HepG2 (cell line): ENCODE results near the gene SH2D2A. TPM values are rescaled to one million over a fixed set of nuclear protein-coding genes. Genes with fewer than 3 reads are reported as not detected.
A peak's percentile ranks its signal among the peaks of the same experiment; 100 is the strongest.

Source experiments
- ATAC-seq: fragments of 200-7000 bp; cut with Tn5 transposase; 3 replicates; pipeline ENCODE4 v1.9.1; 2020; ENCODE audit warnings: mild to moderate bottlenecking, moderate library complexity
- Bru-seq: library from RNA; stranded (reverse); fragments of 400-500 nt; gene quantifications from one replicate; lab custom pipeline; 2021; lab: Mats Ljungman, UMichigan
- BruChase-seq, 2 experiments: library from RNA; stranded (reverse); fragments of 400-500 nt; gene quantifications; one replicate each; lab custom pipeline; 2021; lab: Mats Ljungman, UMichigan
- BruUV-seq: library from RNA; stranded (reverse); fragments of 400-500 nt; replicated peaks from 2 replicates; lab custom pipeline; 2021; lab: Mats Ljungman, UMichigan
- CTCF ChIA-PET: fragments of 300-600 bp; formaldehyde crosslinking; extraction: SDS; loops from one replicate; lab custom pipeline; 2021; ENCODE audit warnings: low total read pairs, inconsistent platforms, low intra/inter-chr PET ratio; lab: Yijun Ruan, JAX
- POLR2A ChIA-PET: fragments of 350-600 bp; sonication (Branson Sonifier 250); formaldehyde crosslinking; loops from one replicate; lab custom pipeline; 2020; ENCODE audit warnings: antibody characterized with exemption, inconsistent platforms; lab: Yijun Ruan, JAX
- DNase-seq: peaks from one replicate; pipeline ENCODE4 v3.0.0-alpha.2; 2015; ENCODE audit warnings: low spot score
- FAIRE-seq: peaks from 3 replicates; lab custom pipeline; 2011; peaks lifted over from hg19 to GRCh38; lab: Jason Lieb, UNC
- H2AFZ ChIP-seq: one replicate; pipeline ENCODE4 v1.6.1; 2011; ENCODE audit warnings: low read length, inconsistent platforms
- H3K27ac ChIP-seq: fragments of 300-600 bp; 3 replicates; pipeline ENCODE4 v1.8.0; 2011; ENCODE audit warnings: mixed run types, mild to moderate bottlenecking, mixed read lengths, low read length, inconsistent platforms; ENCODE audit not compliant: insufficient read depth; ENCODE audit errors: extremely low read length
- H3K27me3 ChIP-seq, 2 experiments: fragments of 200-600 bp in 1 of 2; 2 replicates in 1 of 2; 3 replicates in 1 of 2; pipeline versions ENCODE4 v1.6.0 to v1.8.0; 2011; ENCODE audit warnings: low read length in 2 of 2, mild to moderate bottlenecking in 2 of 2, moderate library complexity in 2 of 2, inconsistent platforms in 1 of 2; ENCODE audit not compliant: insufficient read depth in 2 of 2, control insufficient read depth in 1 of 2
- H3K36me3 ChIP-seq, 2 experiments: fragments of 200-600 bp in 1 of 2; replicated peaks in 1 of 2; 2 replicates in 1 of 2; 3 replicates in 1 of 2; pipeline versions ENCODE4 v1.5.1 to v1.8.0; 2011; ENCODE audit warnings: low read length in 2 of 2, inconsistent platforms in 1 of 2; ENCODE audit not compliant: insufficient read depth in 2 of 2, control insufficient read depth in 1 of 2
- H3K4me1 ChIP-seq: 2 replicates; pipeline ENCODE4 v1.5.1; 2012; ENCODE audit warnings: low read length, inconsistent platforms; ENCODE audit not compliant: insufficient read depth
- H3K4me2 ChIP-seq: 2 replicates; pipeline ENCODE4 v1.6.0; 2011; ENCODE audit warnings: low read depth, low read length, inconsistent platforms
- H3K4me3 ChIP-seq, 3 experiments: fragments of 200-600 bp in 1 of 3; sonication (generic), shearing (Covaris generic) in 1 of 3; replicated peaks in 1 of 3; 2 replicates each; pipeline ENCODE4 v1.5.1; 2011 to 2016; ENCODE audit warnings: low read length in 3 of 3, inconsistent platforms in 2 of 3, low read depth in 2 of 3, mild to moderate bottlenecking in 2 of 3, control low read depth in 1 of 3, mixed read lengths in 1 of 3; ENCODE audit not compliant: insufficient read depth in 1 of 3
- H3K79me2 ChIP-seq: one replicate; pipeline ENCODE4 v1.6.1; 2011; ENCODE audit warnings: low read length, inconsistent platforms; ENCODE audit not compliant: insufficient read depth
- H3K9ac ChIP-seq: 2 replicates; pipeline ENCODE4 v1.6.0; 2011; ENCODE audit warnings: mild to moderate bottlenecking, low read depth, low read length, inconsistent platforms; ENCODE audit not compliant: insufficient read depth
- H3K9me3 ChIP-seq: 2 replicates; pipeline ENCODE4 v1.5.1; 2012; ENCODE audit warnings: mild to moderate bottlenecking, low read length
- H4K20me1 ChIP-seq: 2 replicates; pipeline ENCODE4 v1.6.0; 2011; ENCODE audit warnings: inconsistent platforms, mild to moderate bottlenecking, low read length, moderate library complexity; ENCODE audit not compliant: insufficient read depth
- ATF2 ChIP-seq: sonication (generic); formaldehyde crosslinking; IDR thresholded peaks from 2 replicates; pipeline ENCODE4 v1.4.0; 2020; ENCODE audit warnings: missing genetic modification reagents
- CCAR2 ChIP-seq: fragments of 200-400 bp; formaldehyde crosslinking; optimal IDR thresholded peaks from 2 replicates; pipeline ENCODE3; 2018; ENCODE audit warnings: low read depth, mild to moderate bottlenecking, low read length, moderate library complexity
- MTA1 ChIP-seq: sonication (generic); formaldehyde crosslinking; IDR thresholded peaks from 2 replicates; pipeline ENCODE4 v1.4.0; 2020; ENCODE audit warnings: missing genetic modification reagents, mild to moderate bottlenecking, borderline replicate concordance
- RNF2 ChIP-seq: fragments of 450-650 bp; conservative IDR thresholded peaks from 2 replicates; pipeline ENCODE4 v1.6.1; 2016; ENCODE audit warnings: low read depth
- U2AF1 ChIP-seq: fragments of 200-400 bp; formaldehyde crosslinking; optimal IDR thresholded peaks from 2 replicates; pipeline ENCODE3; 2017; ENCODE audit warnings: mild to moderate bottlenecking, low read depth, low read length
- ZNF205 ChIP-seq: IDR thresholded peaks from 2 replicates; pipeline ENCODE4 v1.6.1; 2018; ENCODE audit warnings: missing biosample characterization, missing genetic modification reagents
- ZNF576 ChIP-seq: sonication (generic); formaldehyde crosslinking; IDR thresholded peaks from 2 replicates; pipeline ENCODE4 v1.4.0; 2020; ENCODE audit warnings: mild to moderate bottlenecking, missing genetic modification reagents
- ZNF710 ChIP-seq: sonication (generic); formaldehyde crosslinking; IDR thresholded peaks from 2 replicates; pipeline ENCODE4 v1.5.0; 2020; ENCODE audit warnings: mild to moderate bottlenecking, missing genetic modification reagents, borderline replicate concordance
- ZNF790 ChIP-seq: sonication (generic); formaldehyde crosslinking; IDR thresholded peaks from 2 replicates; pipeline ENCODE4 v1.8.0; 2022; ENCODE audit warnings: missing genetic modification reagents, mild to moderate bottlenecking, borderline replicate concordance
- WGBS: methylation state at CpG from one replicate; pipeline ENCODE4 v1.1.6; 2017; ENCODE audit warnings: low lambda C conversion rate; 5-methylcytosine and 5-hydroxymethylcytosine counted together
- in situ Hi-C: cut with HindIII; loops from 2 replicates; pipeline ENCODE4 v1.10.0; 2017; ENCODE audit warnings: low pct_unique_long_range_greater_than_20kb; ENCODE audit not compliant: extremely low pct_ligation_motif_present
- intact Hi-C: fragments of 100-400 bp; cut with micrococcal nuclease; formaldehyde crosslinking; loops from one replicate; pipeline ENCODE4 v1.10.0; 2022; ENCODE audit not compliant: unreplicated experiment
- long read RNA-seq, 2 experiments: library from RNA in 1 of 2; library from polyadenylated mRNA in 1 of 2; stranded (forward) in 1 of 2; unstranded in 1 of 2; transcript quantifications; one replicate each; pipeline ENCODE4 v2.0.0, GENCODE V29; 2019 to 2022
- polyA minus RNA-seq, 3 experiments: library from RNA; depleted of rRNA, polyadenylated mRNA; stranded (reverse); fragments of >200 nt; gene quantifications; 2 replicates each; pipeline ENCODE4 v1.2.3, GENCODE V29; 2011; ENCODE audit warnings: low replicate concordance in 1 of 3
- polyA plus RNA-seq, 8 experiments: library from polyadenylated mRNA; depleted of rRNA in 3 of 8; stranded (reverse) in 7 of 8; unstranded in 1 of 8; fragments of >200 nt; fragmentation: Illumina TruSeq in 4 of 8; extraction: Trizol in 4 of 8; gene quantifications; 2 replicates each; pipeline versions ENCODE4 v1.2.1 to v1.2.3, GENCODE V29; 2011 to 2016; ENCODE audit warnings: low read depth in 4 of 8, missing spikeins in 1 of 8, mixed read lengths in 1 of 8; ENCODE audit not compliant: insufficient read depth in 1 of 8
- total RNA-seq, 5 experiments: library from RNA; depleted of rRNA; stranded (reverse); fragments of >200 nt; fragmentation: Illumina TruSeq; extraction: Trizol; gene quantifications; 2 replicates each; pipeline ENCODE4 v1.2.3, GENCODE V29; 2016; ENCODE audit warnings: low read depth in 1 of 5

SH2D2A gene
- total RNA-seq (2016; rRNA removed; fragmentation: Illumina TruSeq; extraction: Trizol): 0.59 and 0.73 TPM in 2 replicates
- 0.35 and 0.51 TPM in 2 replicates for total RNA-seq (2016; cell fraction: cytosol; rRNA removed; fragmentation: Illumina TruSeq; extraction: Trizol; ENCODE audit: low read depth)
- total RNA-seq (2016; cell fraction: insoluble cytoplasmic fraction; rRNA removed; fragmentation: Illumina TruSeq; extraction: Trizol): 0.34 and 1.2 TPM in 2 replicates
- 0.52 and 1.0 TPM in 2 replicates for total RNA-seq (2016; cell fraction: membrane; rRNA removed; fragmentation: Illumina TruSeq; extraction: Trizol)
- total RNA-seq (2016; cell fraction: nucleus; rRNA removed; fragmentation: Illumina TruSeq; extraction: Trizol): 0.75 and 0.85 TPM in 2 replicates
- polyA plus RNA-seq (2011; rRNA removed): 0.56 and 0.57 TPM in 2 replicates
- 0.55 and 0.78 TPM in 2 replicates for polyA plus RNA-seq (2011; cell fraction: cytosol; rRNA removed)
- polyA plus RNA-seq (2011; cell fraction: nucleus; rRNA removed): 0.16 and 0.47 TPM in 2 replicates
- polyA plus RNA-seq (2012): 0.79 and 1.0 TPM in 2 replicates
- 0.62 and 0.67 TPM in 2 replicates for polyA plus RNA-seq (2016; cell fraction: cytosol; fragmentation: Illumina TruSeq; extraction: Trizol; ENCODE audit: low read depth)
- polyA plus RNA-seq (2016; cell fraction: insoluble cytoplasmic fraction; fragmentation: Illumina TruSeq; extraction: Trizol; ENCODE audit: low read depth): 1.3 and 1.8 TPM in 2 replicates
- 0.71 and 1.1 TPM in 2 replicates for polyA plus RNA-seq (2016; cell fraction: membrane; fragmentation: Illumina TruSeq; extraction: Trizol; ENCODE audit: low read depth)
- polyA plus RNA-seq (2016; cell fraction: nucleus; fragmentation: Illumina TruSeq; extraction: Trizol; ENCODE audit: insufficient read depth, low read depth): 1.0 and 1.8 TPM in 2 replicates
- polyA minus RNA-seq (2011; rRNA and poly(A)+ RNA removed; ENCODE audit: low replicate concordance): 0.72 and 1.9 TPM in 2 replicates
- polyA minus RNA-seq (2011; cell fraction: cytosol; rRNA and poly(A)+ RNA removed): 0.62 TPM in 1 of 2 replicates, not detected in the other
- not detected in 2 replicates for polyA minus RNA-seq (2011; cell fraction: nucleus; rRNA and poly(A)+ RNA removed)
- Bru-seq, nascent RNA: percentile 35 among the genes with signal in this experiment
- BruChase-seq, experiment 1, labeled RNA remaining after a 6-hour chase: percentile 23 among the genes with signal in this experiment
- BruChase-seq, experiment 2, labeled RNA remaining after a 2-hour chase: percentile 22 among the genes with signal in this experiment
- long read RNA-seq, experiment 1: 0 reads
- long read RNA-seq, experiment 2, partial matches to known transcripts: 7 of 9 reads
- long read RNA-seq, experiment 2, other reads (novel, unspliced or antisense): 2 of 9 reads

- Histone ChIP-seq H4K20me1 (no peaks in the 10 kb centered on the region), H3K4me2 (no peak within 1 kb of the TSS; the same call in 1 of the 2 replicates), H3K4me1 (peaks cover 33% of the 10 kb centered on the region), H3K79me2 (no peaks in the 10 kb centered on the region), H3K27ac (no peak within 1 kb of the TSS), H3K36me3 (no peaks in the 10 kb centered on the region), H3K9ac (no peak within 1 kb of the TSS), H3K9me3 (no peaks in the 10 kb centered on the region), H3K27me3 (peaks cover 9 to 31% of the 10 kb centered on the region in 2 experiments; a peak in 4 of 5 replicates), H2AFZ (no peak within 1 kb of the TSS), H3K4me3 (no peak within 1 kb of the TSS)
- DNase-seq: no peak
- no TSS peak for BruUV-seq
- CTCF ChIA-PET: no interaction called here
- 83% methylated on average over 2 of the region's 10 CpGs for WGBS
- no peak for FAIRE-seq
- POLR2A ChIA-PET: no interaction called here
- TF ChIP-seq ZNF205 (no peak), ATF2 (CRISPR knock-in tag) (no peak), CCAR2 (no peak), RNF2 (no peak), U2AF1 (no peak), MTA1 (CRISPR knock-in tag) (no peak), ZNF790 (CRISPR knock-in tag) (no peak), ZNF710 (CRISPR knock-in tag) (no peak), ZNF576 (CRISPR knock-in tag) (no peak)
- in situ Hi-C loops: no loop called here
- no peak for ATAC-seq
- intact Hi-C loops: no loop called here
Observed at GRCh38 chr1:156816561-156817328, at the start of gene SH2D2A. SH2D2A (minus strand) TSS chr1:156816848; CDS start chr1:156816708, 140 bp downstream.
